22Rv1 (cell line): Measurements from ENCODE around the gene CMTM4.

Source experiments
- CTCF ChIP-seq: fragments of 450-650 bp; IDR thresholded peaks from 2 replicates; pipeline ENCODE4 v1.5.1; 2017; ENCODE audit warnings: mild to moderate bottlenecking
- ZFX ChIP-seq: fragments of 450-650 bp; IDR thresholded peaks from 2 replicates; pipeline ENCODE4 v1.6.1; 2017; ENCODE audit warnings: antibody characterized with exemption, borderline replicate concordance

- TF ChIP-seq CTCF (no peak), ZFX (no peak)
Measured at GRCh38 chr16:66705790-66706505, 9.4 kb upstream of the CMTM4 start.
